Body of pancreas (tissue), 4 donors: ENCODE results near the gene CLBA1.

Experiments used
- CTCF ChIP-seq, 7 experiments: fragments of 450-650 bp in 4 of 7; fragments of 200-600 bp in 3 of 7; sonication (generic) in 3 of 7; IDR thresholded peaks; one replicate each; pipeline ENCODE4 v1.5.1; 2016 to 2019; ENCODE audit warnings: antibody characterized with exemption in 7 of 7
- POLR2A ChIP-seq, 3 donors: fragments of 450-650 bp; IDR thresholded peaks; one replicate each; pipeline ENCODE4 v1.6.1; 2016; ENCODE audit warnings: antibody characterized with exemption in 3 of 3, mild to moderate bottlenecking in 2 of 3

GRCh38 chr14:104978746-104979691 lies 6.6 kb upstream of the CLBA1 start:
- no peak for TF ChIP-seq CTCF (IDR thresholded peaks at IDR 0.05)
- no peak for TF ChIP-seq POLR2A (IDR thresholded peaks at IDR 0.05)
